Measurements from ENCODE around the gene ATAD5.
A peak's percentile ranks its signal among the peaks of the same experiment; 100 is the strongest.

ATAD5 gene

GRCh38 chr17:30920282-30920681 lies 88.5 kb downstream of the ATAD5 start:
- Histone ChIP-seq H3K36me3 (ENCODE audit: control insufficient read depth, insufficient read depth, low read length) (no peaks in the 10 kb centered on the region), H3K27ac (no peak overlapping the region), H3K4me1 (no peaks in the 10 kb centered on the region), H3K4me3 (ENCODE audit: low read depth, low read length) (no peak overlapping the region), H3K9me3 (ENCODE audit: control insufficient read depth, low read length) (no peaks in the 10 kb centered on the region), H3K27me3 (ENCODE audit: control insufficient read depth, insufficient read depth, low read length) (no peaks in the 10 kb centered on the region), H3K79me2 (no peaks in the 10 kb centered on the region), H3K4me2 (ENCODE audit: low read length) (no peak overlapping the region), H2AFZ (no peak overlapping the region), H3K9ac (no peak overlapping the region)
- TF ChIP-seq CTCF (IDR thresholded peaks at IDR 0.05): no peak

- TF ChIP-seq CTCF (IDR thresholded peaks at IDR 0.05): no peak
- H3K27me3 ChIP-seq (ENCODE audit: control insufficient read depth, insufficient read depth, low read length): no peaks in the 10 kb centered on the region
Observed at GRCh38 chr17:30920683-30921543, 89.1 kb downstream of the ATAD5 start.

GRCh38 chr17:30921544-30922196 lies 89.9 kb downstream of the ATAD5 start, which contains the start of gene ADAP2:
Gene ADAP2 (plus strand): TSS chr17:30921945. CDS start chr17:30922015, 70 bp downstream.
- Histone ChIP-seq H3K27ac (peak within 1 kb of the TSS; percentile 13), H2AFZ (peak within 1 kb of the TSS; percentile 98), H3K79me2 (no peaks in the 10 kb centered on the region), H3K27me3 (ENCODE audit: control insufficient read depth, insufficient read depth, low read length) (no peaks in the 10 kb centered on the region), H3K9me3 (ENCODE audit: control insufficient read depth, low read length) (no peaks in the 10 kb centered on the region), H3K36me3 (ENCODE audit: control insufficient read depth, insufficient read depth, low read length) (no peaks in the 10 kb centered on the region), H3K4me1 (no peaks in the 10 kb centered on the region), H3K9ac (peak within 1 kb of the TSS; percentile 43), H3K4me2 (ENCODE audit: low read length) (peak within 1 kb of the TSS; percentile 82), H3K4me3 (ENCODE audit: low read depth, low read length) (peak within 1 kb of the TSS; percentile 57)
- no peak for TF ChIP-seq CTCF (IDR thresholded peaks at IDR 0.05)

More at GRCh38 chr17:30920683-30921543, 89.1 kb downstream of the ATAD5 start:
- peak overlapping the region; percentile 13 for H3K27ac ChIP-seq
- peak overlapping the region; percentile 57 for H3K4me3 ChIP-seq (ENCODE audit: low read depth, low read length)
- no peaks in the 10 kb centered on the region for H3K36me3 ChIP-seq (ENCODE audit: control insufficient read depth, insufficient read depth, low read length)
- no peaks in the 10 kb centered on the region for H3K4me1 ChIP-seq
- H3K9ac ChIP-seq: no peak overlapping the region
- peak overlapping the region; percentile 82 for H3K4me2 ChIP-seq (ENCODE audit: low read length)
- no peaks in the 10 kb centered on the region for H3K79me2 ChIP-seq
- no peaks in the 10 kb centered on the region for H3K9me3 ChIP-seq (ENCODE audit: control insufficient read depth, low read length)
- H2AFZ ChIP-seq: peak overlapping the region; percentile 98

GRCh38 chr17:30922235-30923030 lies 90.7 kb downstream of the ATAD5 start:
- H3K27ac ChIP-seq: no peak overlapping the region
- H3K4me2 ChIP-seq (ENCODE audit: low read length): peak overlapping the region; percentile 82
- no peaks in the 10 kb centered on the region for H3K9me3 ChIP-seq (ENCODE audit: control insufficient read depth, low read length)
- TF ChIP-seq CTCF (IDR thresholded peaks at IDR 0.05): no peak
- H3K4me3 ChIP-seq (ENCODE audit: low read depth, low read length): peak overlapping the region; percentile 57
- H3K4me1 ChIP-seq: no peaks in the 10 kb centered on the region
- H3K27me3 ChIP-seq (ENCODE audit: control insufficient read depth, insufficient read depth, low read length): no peaks in the 10 kb centered on the region
- H3K9ac ChIP-seq: peak overlapping the region; percentile 43
- H3K36me3 ChIP-seq (ENCODE audit: control insufficient read depth, insufficient read depth, low read length): no peaks in the 10 kb centered on the region
- H2AFZ ChIP-seq: peak overlapping the region; percentile 98
- no peaks in the 10 kb centered on the region for H3K79me2 ChIP-seq

Measured in parathyroid adenoma (tissue), 2 donors.